ENCODE measurements around the gene SMARCA4.

Gene SMARCA4

DNA sequence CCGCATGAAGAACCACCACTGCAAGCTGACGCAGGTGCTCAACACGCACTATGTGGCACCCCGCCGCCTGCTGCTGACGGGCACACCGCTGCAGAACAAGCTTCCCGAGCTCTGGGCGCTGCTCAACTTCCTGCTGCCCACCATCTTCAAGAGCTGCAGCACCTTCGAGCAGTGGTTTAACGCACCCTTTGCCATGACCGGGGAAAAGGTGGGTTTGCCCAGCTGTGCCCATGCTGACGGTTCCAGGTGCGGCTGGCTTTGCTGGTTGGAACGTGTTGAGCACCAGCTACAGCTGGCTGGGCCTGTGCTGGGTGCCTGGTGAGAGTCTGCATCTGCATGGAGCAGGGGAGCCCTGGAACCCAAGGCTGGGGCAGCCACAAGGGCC lies 60.9 kb downstream of the SMARCA4 start:
- TF ChIP-seq CTCF (IDR thresholded peaks at IDR 0.05; ENCODE audit: unreplicated experiment in 3 of 3): no peak
- Mint-ChIP-seq H3K4me1 (no peaks in the 10 kb centered on the region), H3K9me3 (no peaks in the 10 kb centered on the region), H3K27me3 (ENCODE audit: low read depth) (no peaks in the 10 kb centered on the region), H3K4me3 (no peak overlapping the region), H3K36me3 (ENCODE audit: low read depth) (peaks cover 71% of the 10 kb centered on the region), H3K27ac (no peak overlapping the region)

DNA sequence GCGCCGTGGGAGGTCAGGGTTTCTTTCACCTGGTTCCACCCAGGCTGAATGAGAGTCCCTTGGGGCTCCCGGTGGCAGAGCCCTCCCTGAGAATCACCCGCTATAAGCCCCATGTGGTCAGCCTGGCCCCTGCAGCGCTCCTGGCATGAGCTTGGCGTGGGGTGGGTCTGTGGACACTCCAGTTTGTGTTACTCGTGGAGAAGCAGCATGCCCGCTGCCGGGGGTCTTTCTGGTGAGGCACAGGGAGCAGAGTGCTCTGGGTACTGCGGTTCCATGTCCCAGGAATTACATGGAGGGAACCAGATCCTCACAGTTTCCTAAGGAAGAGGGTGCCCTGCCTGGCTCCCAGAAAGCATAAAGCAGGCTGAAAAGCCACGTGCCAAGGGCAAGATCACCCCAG lies 62.2 kb downstream of the SMARCA4 start:
- no peak overlapping the region for H3K4me3 Mint-ChIP-seq
- peaks cover 69% of the 10 kb centered on the region for H3K36me3 Mint-ChIP-seq (ENCODE audit: low read depth)
- H3K27me3 Mint-ChIP-seq (ENCODE audit: low read depth): peaks cover 3% of the 10 kb centered on the region
- no peak overlapping the region for H3K27ac Mint-ChIP-seq
- no peaks in the 10 kb centered on the region for H3K4me1 Mint-ChIP-seq
- H3K9me3 Mint-ChIP-seq: no peaks in the 10 kb centered on the region
- TF ChIP-seq CTCF (IDR thresholded peaks at IDR 0.05; ENCODE audit: unreplicated experiment in 3 of 3): no peak

DNA sequence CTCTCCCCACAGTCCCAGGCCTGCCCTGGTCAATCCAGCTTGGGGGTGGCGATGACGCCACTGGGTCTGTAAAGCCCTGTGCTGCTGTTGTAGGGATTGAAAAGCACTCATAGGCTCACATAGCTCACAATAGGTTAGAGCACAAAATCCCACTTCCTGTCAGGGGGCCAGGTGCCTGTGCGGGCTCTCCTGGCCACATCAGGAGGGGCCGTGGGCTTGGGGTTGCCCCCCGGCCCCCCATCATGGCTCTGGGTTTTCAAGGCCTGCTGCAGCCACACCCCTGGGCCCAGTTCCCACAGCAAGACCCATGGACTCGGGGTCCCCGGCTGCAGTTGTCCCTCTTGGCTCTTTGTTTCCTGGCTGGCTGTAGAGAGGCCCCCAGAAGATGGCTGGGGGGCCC lies 62.9 kb downstream of the SMARCA4 start:
- Mint-ChIP-seq H3K4me3 (no peak overlapping the region), H3K4me1 (no peaks in the 10 kb centered on the region), H3K27ac (no peak overlapping the region), H3K9me3 (no peaks in the 10 kb centered on the region), H3K36me3 (ENCODE audit: low read depth) (peaks cover 63% of the 10 kb centered on the region), H3K27me3 (ENCODE audit: low read depth) (peaks cover 3% of the 10 kb centered on the region)
- TF ChIP-seq CTCF (IDR thresholded peaks at IDR 0.05; ENCODE audit: unreplicated experiment in 3 of 3): no peak

DNA sequence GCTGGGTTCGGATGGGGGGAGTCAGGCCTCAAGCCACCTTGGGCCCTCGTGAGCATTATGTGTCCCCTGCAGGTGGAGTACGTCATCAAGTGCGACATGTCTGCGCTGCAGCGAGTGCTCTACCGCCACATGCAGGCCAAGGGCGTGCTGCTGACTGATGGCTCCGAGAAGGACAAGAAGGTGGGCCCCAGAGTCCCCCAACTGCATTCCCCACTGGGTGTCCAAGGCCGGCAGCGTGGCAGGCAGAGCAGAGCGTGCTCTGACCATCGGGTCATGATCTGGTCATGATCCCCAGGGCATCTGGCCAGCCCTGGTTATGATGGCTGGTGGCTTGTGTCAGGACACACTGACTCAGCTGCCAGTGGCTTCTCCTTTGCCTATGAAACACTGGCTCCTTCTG lies 63.4 kb downstream of the SMARCA4 start:
- Mint-ChIP-seq H3K4me1 (no peaks in the 10 kb centered on the region), H3K9me3 (no peaks in the 10 kb centered on the region), H3K27ac (no peak overlapping the region), H3K4me3 (no peak overlapping the region), H3K27me3 (ENCODE audit: low read depth) (peaks cover 3% of the 10 kb centered on the region), H3K36me3 (ENCODE audit: low read depth) (peaks cover 64% of the 10 kb centered on the region)
- TF ChIP-seq CTCF (IDR thresholded peaks at IDR 0.05; ENCODE audit: unreplicated experiment in 3 of 3): no peak

GRCh38 chr19:11025006-11025405 lies 64.2 kb downstream of the SMARCA4 start:
- TF ChIP-seq CTCF (IDR thresholded peaks at IDR 0.05; ENCODE audit: unreplicated experiment in 3 of 3): no peak
- H3K4me1 Mint-ChIP-seq: no peaks in the 10 kb centered on the region
- H3K36me3 Mint-ChIP-seq (ENCODE audit: low read depth): peaks cover 62% of the 10 kb centered on the region

GRCh38 chr19:11025445-11025844 lies 64.6 kb downstream of the SMARCA4 start:
- H3K27me3 Mint-ChIP-seq (ENCODE audit: low read depth): peaks cover 3% of the 10 kb centered on the region
- peaks cover 65% of the 10 kb centered on the region for H3K36me3 Mint-ChIP-seq (ENCODE audit: low read depth)
- no peak overlapping the region for H3K4me3 Mint-ChIP-seq
- no peaks in the 10 kb centered on the region for H3K9me3 Mint-ChIP-seq
- no peaks in the 10 kb centered on the region for H3K4me1 Mint-ChIP-seq
- H3K27ac Mint-ChIP-seq: peak overlapping the region in 1 of 3 experiments; percentile 22
- no peak for TF ChIP-seq CTCF (IDR thresholded peaks at IDR 0.05; ENCODE audit: unreplicated experiment in 3 of 3)

More at GRCh38 chr19:11025006-11025405, 64.2 kb downstream of the SMARCA4 start:
- H3K9me3 Mint-ChIP-seq: no peaks in the 10 kb centered on the region
- no peak overlapping the region for H3K27ac Mint-ChIP-seq
- peaks cover 3% of the 10 kb centered on the region for H3K27me3 Mint-ChIP-seq (ENCODE audit: low read depth)
- H3K4me3 Mint-ChIP-seq: no peak overlapping the region

All from nephron (organoid).